ENCODE results near the gene LIN54. TPM values are rescaled to one million over a fixed set of nuclear protein-coding genes. Genes with fewer than 3 reads are reported as not detected.

The LIN54 gene
- total and polyA plus RNA-seq, 2 of the 13 experiments (the other 11 are each of a cell fraction or from before 2014, with no cell fraction given): 25.2 to 32.9 TPM

GRCh38 chr4:82886147-82886942, 124.3 kb downstream of the LIN54 start (continued):
- TF ChIP-seq ZNF207 (IDR thresholded peaks at IDR 0.05; ENCODE audit: borderline replicate concordance): no peak
- no peak for TF ChIP-seq PATZ1 (CRISPR knock-in tag; IDR thresholded peaks at IDR 0.05)
- peak; percentile 94 for TF ChIP-seq ZNF691 (CRISPR knock-in tag; IDR thresholded peaks at IDR 0.05; ENCODE audit: borderline replicate concordance, low read depth)
- TF ChIP-seq ZMYM4 (CRISPR knock-in tag; IDR thresholded peaks at IDR 0.05): peak; percentile 30; the same call in 1 of the 2 replicates
- no peak for TF ChIP-seq KDM3A (CRISPR knock-in tag; IDR thresholded peaks at IDR 0.05; ENCODE audit: low read depth)
- 0 out of 2 replicates have a peak, but pooled peaks have one; percentile 38 for TF ChIP-seq KLF11 (CRISPR knock-in tag; IDR thresholded peaks at IDR 0.05)
- no peak for TF ChIP-seq SOX6 (IDR thresholded peaks at IDR 0.05)
- peak; percentile 40; the same call in 1 of the 2 replicates for TF ChIP-seq SOX6 (CRISPR knock-in tag; IDR thresholded peaks at IDR 0.05)
- peak; percentile 46; the same call in 1 of the 2 replicates for TF ChIP-seq FOXJ3 (CRISPR knock-in tag; IDR thresholded peaks at IDR 0.05; ENCODE audit: borderline replicate concordance)
- no peak for TF ChIP-seq IRF9 (CRISPR knock-in tag; IDR thresholded peaks at IDR 0.05; ENCODE audit: borderline replicate concordance)
- no peak for TF ChIP-seq STAT6 (CRISPR knock-in tag; IDR thresholded peaks at IDR 0.05; ENCODE audit: borderline replicate concordance)
